ENCODE results near the gene ANKRD13B.

DNA sequence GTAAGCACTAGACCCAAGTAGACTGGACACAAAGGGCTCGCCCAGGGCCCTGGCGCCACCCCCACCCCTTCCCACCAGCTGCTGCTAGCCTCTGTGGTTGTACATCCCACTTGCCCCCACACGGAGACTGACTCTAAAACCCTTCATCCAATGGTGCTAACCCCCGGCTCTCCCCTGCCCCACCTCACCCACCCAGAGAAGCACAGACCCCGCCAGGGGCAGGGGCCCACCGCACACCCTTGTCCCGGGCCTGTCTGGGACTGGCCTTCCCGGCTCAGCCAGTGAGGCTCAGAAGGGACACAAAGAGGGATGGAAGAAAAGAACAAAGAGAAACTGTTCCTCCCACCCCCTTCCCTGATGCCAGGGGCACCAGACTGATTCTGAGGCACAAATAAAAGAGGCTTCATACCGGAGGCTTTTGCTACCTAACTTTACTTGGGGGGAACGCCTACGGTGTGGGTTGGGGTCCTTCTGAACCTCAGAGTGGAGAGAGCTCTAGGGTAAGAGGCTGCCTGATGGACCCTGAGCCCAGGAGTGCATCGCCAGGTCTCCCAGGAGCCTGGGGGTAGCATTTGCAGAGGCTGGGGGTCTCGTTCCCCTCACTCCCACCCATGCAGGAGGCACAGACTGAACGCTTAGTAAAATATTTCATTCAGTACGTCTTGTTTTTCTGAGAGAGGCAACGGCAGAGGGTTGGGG lies 21.6 kb downstream of the ANKRD13B start:
- TF ChIP-seq CEBPB (IDR thresholded peaks at IDR 0.05) (no peak), TCF12 (IDR thresholded peaks at IDR 0.05; ENCODE audit: low read depth) (no peak), TAF1 (IDR thresholded peaks at IDR 0.05; ENCODE audit: low read depth) (no peak), NFIC (IDR thresholded peaks at IDR 0.05) (no peak), EP300 (IDR thresholded peaks at IDR 0.05; ENCODE audit: borderline replicate concordance) (no peak), RAD21 (IDR thresholded peaks at IDR 0.05; ENCODE audit: low read depth) (no peak), ZBTB7A (IDR thresholded peaks at IDR 0.05; ENCODE audit: low read depth) (no peak), CREB1 (IDR thresholded peaks at IDR 0.05; ENCODE audit: low read depth) (no peak), YY1 (IDR thresholded peaks at IDR 0.05; ENCODE audit: low read depth) (no peak), FOXM1 (IDR thresholded peaks at IDR 0.05; ENCODE audit: borderline replicate concordance, low read depth) (no peak), EGR1 (IDR thresholded peaks at IDR 0.05) (no peak)
- TF ChIP-seq, protein P1, sequence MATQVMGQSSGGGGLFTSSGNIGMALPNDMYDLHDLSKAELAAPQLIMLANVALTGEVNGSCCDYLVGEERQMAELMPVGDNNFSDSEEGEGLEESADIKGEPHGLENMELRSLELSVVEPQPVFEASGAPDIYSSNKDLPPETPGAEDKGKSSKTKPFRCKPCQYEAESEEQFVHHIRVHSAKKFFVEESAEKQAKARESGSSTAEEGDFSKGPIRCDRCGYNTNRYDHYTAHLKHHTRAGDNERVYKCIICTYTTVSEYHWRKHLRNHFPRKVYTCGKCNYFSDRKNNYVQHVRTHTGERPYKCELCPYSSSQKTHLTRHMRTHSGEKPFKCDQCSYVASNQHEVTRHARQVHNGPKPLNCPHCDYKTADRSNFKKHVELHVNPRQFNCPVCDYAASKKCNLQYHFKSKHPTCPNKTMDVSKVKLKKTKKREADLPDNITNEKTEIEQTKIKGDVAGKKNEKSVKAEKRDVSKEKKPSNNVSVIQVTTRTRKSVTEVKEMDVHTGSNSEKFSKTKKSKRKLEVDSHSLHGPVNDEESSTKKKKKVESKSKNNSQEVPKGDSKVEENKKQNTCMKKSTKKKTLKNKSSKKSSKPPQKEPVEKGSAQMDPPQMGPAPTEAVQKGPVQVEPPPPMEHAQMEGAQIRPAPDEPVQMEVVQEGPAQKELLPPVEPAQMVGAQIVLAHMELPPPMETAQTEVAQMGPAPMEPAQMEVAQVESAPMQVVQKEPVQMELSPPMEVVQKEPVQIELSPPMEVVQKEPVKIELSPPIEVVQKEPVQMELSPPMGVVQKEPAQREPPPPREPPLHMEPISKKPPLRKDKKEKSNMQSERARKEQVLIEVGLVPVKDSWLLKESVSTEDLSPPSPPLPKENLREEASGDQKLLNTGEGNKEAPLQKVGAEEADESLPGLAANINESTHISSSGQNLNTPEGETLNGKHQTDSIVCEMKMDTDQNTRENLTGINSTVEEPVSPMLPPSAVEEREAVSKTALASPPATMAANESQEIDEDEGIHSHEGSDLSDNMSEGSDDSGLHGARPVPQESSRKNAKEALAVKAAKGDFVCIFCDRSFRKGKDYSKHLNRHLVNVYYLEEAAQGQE (IDR thresholded peaks at IDR 0.05; ENCODE audit: low read depth): no peak
- TF ChIP-seq, protein P2, sequence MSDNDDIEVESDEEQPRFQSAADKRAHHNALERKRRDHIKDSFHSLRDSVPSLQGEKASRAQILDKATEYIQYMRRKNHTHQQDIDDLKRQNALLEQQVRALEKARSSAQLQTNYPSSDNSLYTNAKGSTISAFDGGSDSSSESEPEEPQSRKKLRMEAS (IDR thresholded peaks at IDR 0.05): no peak
- TF ChIP-seq, protein P3, sequence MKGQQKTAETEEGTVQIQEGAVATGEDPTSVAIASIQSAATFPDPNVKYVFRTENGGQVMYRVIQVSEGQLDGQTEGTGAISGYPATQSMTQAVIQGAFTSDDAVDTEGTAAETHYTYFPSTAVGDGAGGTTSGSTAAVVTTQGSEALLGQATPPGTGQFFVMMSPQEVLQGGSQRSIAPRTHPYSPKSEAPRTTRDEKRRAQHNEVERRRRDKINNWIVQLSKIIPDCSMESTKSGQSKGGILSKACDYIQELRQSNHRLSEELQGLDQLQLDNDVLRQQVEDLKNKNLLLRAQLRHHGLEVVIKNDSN (IDR thresholded peaks at IDR 0.05): no peak

Measured in Ishikawa (cell line).